Measurements from ENCODE around the gene FAT4. TPM values are rescaled to one million over a fixed set of nuclear protein-coding genes. Genes with fewer than 3 reads are reported as not detected.

The FAT4 gene
- total RNA-seq, 1 experiment from 2014 or later: 11.8 TPM

DNA sequence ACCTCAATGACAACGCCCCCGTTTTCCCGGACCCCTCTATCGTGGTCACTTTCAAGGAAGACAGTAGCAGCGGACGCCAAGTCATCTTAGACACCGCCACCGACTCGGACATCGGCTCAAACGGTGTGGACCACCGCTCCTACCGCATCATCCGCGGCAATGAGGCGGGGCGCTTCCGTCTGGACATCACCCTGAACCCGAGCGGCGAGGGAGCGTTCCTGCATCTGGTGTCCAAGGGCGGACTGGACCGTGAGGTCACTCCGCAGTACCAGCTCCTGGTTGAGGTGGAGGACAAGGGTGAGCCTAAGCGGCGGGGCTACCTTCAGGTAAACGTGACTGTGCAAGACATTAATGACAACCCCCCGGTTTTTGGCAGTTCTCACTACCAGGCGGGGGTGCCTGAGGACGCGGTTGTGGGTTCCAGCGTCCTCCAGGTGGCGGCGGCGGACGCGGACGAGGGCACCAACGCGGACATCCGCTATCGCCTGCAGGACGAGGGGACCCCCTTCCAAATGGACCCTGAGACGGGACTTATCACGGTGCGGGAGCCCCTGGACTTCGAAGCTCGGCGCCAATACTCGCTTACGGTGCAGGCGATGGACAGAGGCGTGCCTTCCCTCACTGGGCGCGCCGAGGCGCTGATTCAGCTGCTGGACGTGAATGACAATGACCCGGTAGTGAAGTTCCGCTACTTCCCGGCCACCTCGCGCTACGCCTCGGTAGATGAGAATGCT is 2.2 kb downstream of the FAT4 start:
- no peaks in the 10 kb centered on the region for H3K27me3 ChIP-seq (ENCODE audit: control insufficient read depth, insufficient read depth, low read length)
- DNase-seq (ENCODE audit: low read depth, low spot score): no peak
- H3K4me1 ChIP-seq (ENCODE audit: control insufficient read depth, insufficient read depth, low read length): peaks cover 20% of the 10 kb centered on the region
- no peaks in the 10 kb centered on the region for H3K9me3 ChIP-seq (ENCODE audit: control insufficient read depth, insufficient read depth, low read depth, low read length)
- peak; percentile 27 for ATAC-seq
- peak overlapping the region; percentile 54 to 78 for H3K4me3 ChIP-seq (ENCODE audit: low read depth in 2 of 2, low read length in 2 of 2)
- BruUV-seq (replicated peaks): no TSS peak
- ChIA-PET CTCF (no interaction called here), POLR2A (no interaction called here)
- in situ Hi-C loops (cut with HindIII; ENCODE audit: low pct_unique_long_range_greater_than_20kb, low sequenced_read_pairs) (no loop called here), intact Hi-C loops (cut with micrococcal nuclease; ENCODE audit: unreplicated experiment) (loop anchor here (5.0 to 10.0 kb wide), 2 partner anchors 205 to 1288 kb away; no protein-coding TSS in a partner anchor)
- H3K27ac ChIP-seq (ENCODE audit: low read length): peak overlapping the region; percentile 76
- TF ChIP-seq TCF7L2 (IDR thresholded peaks at IDR 0.05; ENCODE audit: low read depth, low read length): no peak
- TF ChIP-seq POLR2AphosphoS5 (IDR thresholded peaks at IDR 0.05; ENCODE audit: low read depth, low read length): no peak
- peak; percentile 32; the same call in 1 of the 2 replicates for TF ChIP-seq SIN3A (IDR thresholded peaks at IDR 0.05; ENCODE audit: borderline replicate concordance, insufficient read depth, low read depth, low read length)
- TF ChIP-seq, protein P1, sequence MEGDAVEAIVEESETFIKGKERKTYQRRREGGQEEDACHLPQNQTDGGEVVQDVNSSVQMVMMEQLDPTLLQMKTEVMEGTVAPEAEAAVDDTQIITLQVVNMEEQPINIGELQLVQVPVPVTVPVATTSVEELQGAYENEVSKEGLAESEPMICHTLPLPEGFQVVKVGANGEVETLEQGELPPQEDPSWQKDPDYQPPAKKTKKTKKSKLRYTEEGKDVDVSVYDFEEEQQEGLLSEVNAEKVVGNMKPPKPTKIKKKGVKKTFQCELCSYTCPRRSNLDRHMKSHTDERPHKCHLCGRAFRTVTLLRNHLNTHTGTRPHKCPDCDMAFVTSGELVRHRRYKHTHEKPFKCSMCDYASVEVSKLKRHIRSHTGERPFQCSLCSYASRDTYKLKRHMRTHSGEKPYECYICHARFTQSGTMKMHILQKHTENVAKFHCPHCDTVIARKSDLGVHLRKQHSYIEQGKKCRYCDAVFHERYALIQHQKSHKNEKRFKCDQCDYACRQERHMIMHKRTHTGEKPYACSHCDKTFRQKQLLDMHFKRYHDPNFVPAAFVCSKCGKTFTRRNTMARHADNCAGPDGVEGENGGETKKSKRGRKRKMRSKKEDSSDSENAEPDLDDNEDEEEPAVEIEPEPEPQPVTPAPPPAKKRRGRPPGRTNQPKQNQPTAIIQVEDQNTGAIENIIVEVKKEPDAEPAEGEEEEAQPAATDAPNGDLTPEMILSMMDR (IDR thresholded peaks at IDR 0.05): no peak
- H3K36me3 ChIP-seq (ENCODE audit: control insufficient read depth, insufficient read depth, low read length): no peaks in the 10 kb centered on the region; the same call in 1 of the 2 replicates

DNA sequence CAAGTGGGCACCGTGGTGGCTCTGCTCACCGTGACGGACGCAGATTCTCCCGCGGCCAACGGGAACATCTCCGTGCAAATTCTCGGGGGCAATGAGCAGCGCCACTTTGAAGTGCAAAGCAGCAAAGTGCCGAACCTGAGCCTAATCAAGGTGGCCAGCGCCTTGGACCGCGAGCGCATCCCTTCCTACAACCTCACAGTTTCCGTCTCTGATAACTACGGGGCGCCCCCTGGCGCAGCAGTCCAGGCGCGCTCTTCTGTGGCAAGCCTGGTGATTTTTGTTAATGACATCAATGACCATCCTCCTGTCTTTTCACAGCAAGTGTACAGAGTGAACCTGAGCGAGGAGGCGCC is 2.7 kb downstream of the FAT4 start:
- CTCF ChIA-PET: no interaction called here
- no peaks in the 10 kb centered on the region for H3K27me3 ChIP-seq (ENCODE audit: control insufficient read depth, insufficient read depth, low read length)
- TF ChIP-seq POLR2AphosphoS5 (IDR thresholded peaks at IDR 0.05; ENCODE audit: low read depth, low read length) (no peak), TCF7L2 (IDR thresholded peaks at IDR 0.05; ENCODE audit: low read depth, low read length) (peak; percentile 29; the same call in 1 of the 2 replicates)
- TF ChIP-seq, protein P1 (IDR thresholded peaks at IDR 0.05): peak; percentile 76

GRCh38 chr4:125319311-125319710 is 4.6 kb downstream of the FAT4 start:
- no TSS peak for BruUV-seq (replicated peaks)
- Histone ChIP-seq H3K4me1 (ENCODE audit: control insufficient read depth, insufficient read depth, low read length) (peaks cover 25% of the 10 kb centered on the region), H3K9me3 (ENCODE audit: control insufficient read depth, insufficient read depth, low read depth, low read length) (no peaks in the 10 kb centered on the region), H3K27me3 (ENCODE audit: control insufficient read depth, insufficient read depth, low read length) (no peaks in the 10 kb centered on the region), H3K4me3 (ENCODE audit: low read depth in 2 of 2, low read length in 2 of 2) (no peak overlapping the region; a peak in 1 of 4 replicates), H3K27ac (ENCODE audit: low read length) (peak overlapping the region; percentile 4; the same call in 1 of the 2 replicates), H3K36me3 (ENCODE audit: control insufficient read depth, insufficient read depth, low read length) (no peaks in the 10 kb centered on the region; the same call in 1 of the 2 replicates)
- CTCF ChIA-PET: no interaction called here
- POLR2A ChIA-PET: no interaction called here
- ATAC-seq: no peak
- no peak for TF ChIP-seq SIN3A (IDR thresholded peaks at IDR 0.05; ENCODE audit: borderline replicate concordance, insufficient read depth, low read depth, low read length)
- intact Hi-C loops (cut with micrococcal nuclease; ENCODE audit: unreplicated experiment) (loop anchor here (5.0 to 10.0 kb wide), 2 partner anchors 203 to 1285 kb away; no protein-coding TSS in a partner anchor), in situ Hi-C loops (cut with HindIII; ENCODE audit: low pct_unique_long_range_greater_than_20kb, low sequenced_read_pairs) (no loop called here)
- no peak for DNase-seq (ENCODE audit: low read depth, low spot score)

More for the DNA sequence above, 2.7 kb downstream of the FAT4 start:
- Histone ChIP-seq H3K9me3 (ENCODE audit: control insufficient read depth, insufficient read depth, low read depth, low read length) (no peaks in the 10 kb centered on the region), H3K4me3 (ENCODE audit: low read depth in 2 of 2, low read length in 2 of 2) (peak overlapping the region; percentile 54 to 78), H3K4me1 (ENCODE audit: control insufficient read depth, insufficient read depth, low read length) (peaks cover 23% of the 10 kb centered on the region), H3K36me3 (ENCODE audit: control insufficient read depth, insufficient read depth, low read length) (no peaks in the 10 kb centered on the region; the same call in 1 of the 2 replicates), H3K27ac (ENCODE audit: low read length) (peak overlapping the region; percentile 76)
- no TSS peak for BruUV-seq (replicated peaks)
- intact Hi-C loops (cut with micrococcal nuclease; ENCODE audit: unreplicated experiment): loop anchor here (5.0 to 10.0 kb wide), 2 partner anchors 205 to 1287 kb away; no protein-coding TSS in a partner anchor
- no peak for DNase-seq (ENCODE audit: low read depth, low spot score)
- peak; percentile 23; the same call in 1 of the 2 replicates for ATAC-seq
- in situ Hi-C loops (cut with HindIII; ENCODE audit: low pct_unique_long_range_greater_than_20kb, low sequenced_read_pairs): no loop called here
- POLR2A ChIA-PET: no interaction called here

Data from Panc1 (cell line).